ENCODE measurements around the gene EGFLAM.

DNA sequence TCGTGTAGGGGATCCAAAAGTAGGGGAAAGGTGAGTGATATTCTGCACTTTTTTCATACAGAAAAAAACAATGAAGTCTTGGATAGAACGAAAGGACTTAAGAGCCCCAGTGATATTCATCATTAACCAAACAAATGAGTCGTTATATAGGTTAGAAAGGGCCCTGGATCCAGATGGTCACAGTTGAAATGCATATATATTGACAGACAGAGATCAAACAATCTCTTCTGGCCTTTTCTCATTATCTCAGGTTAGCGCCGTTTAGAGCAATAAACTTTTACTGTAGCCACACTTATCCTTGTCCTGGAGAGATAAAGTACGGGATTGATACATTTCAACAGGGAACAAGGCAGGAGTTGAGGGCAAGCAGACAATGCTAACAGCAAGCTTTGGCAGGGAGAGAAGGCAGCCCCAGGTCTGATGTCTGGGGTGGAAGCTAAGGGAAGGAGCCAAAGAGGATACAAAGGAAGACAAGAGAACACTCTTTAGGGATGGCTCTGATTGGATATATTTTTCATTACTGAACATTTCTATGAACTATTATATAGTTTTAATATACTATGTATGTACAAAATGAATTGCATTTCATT, 221.1 kb downstream of the EGFLAM start:
- TF ChIP-seq, protein P1, sequence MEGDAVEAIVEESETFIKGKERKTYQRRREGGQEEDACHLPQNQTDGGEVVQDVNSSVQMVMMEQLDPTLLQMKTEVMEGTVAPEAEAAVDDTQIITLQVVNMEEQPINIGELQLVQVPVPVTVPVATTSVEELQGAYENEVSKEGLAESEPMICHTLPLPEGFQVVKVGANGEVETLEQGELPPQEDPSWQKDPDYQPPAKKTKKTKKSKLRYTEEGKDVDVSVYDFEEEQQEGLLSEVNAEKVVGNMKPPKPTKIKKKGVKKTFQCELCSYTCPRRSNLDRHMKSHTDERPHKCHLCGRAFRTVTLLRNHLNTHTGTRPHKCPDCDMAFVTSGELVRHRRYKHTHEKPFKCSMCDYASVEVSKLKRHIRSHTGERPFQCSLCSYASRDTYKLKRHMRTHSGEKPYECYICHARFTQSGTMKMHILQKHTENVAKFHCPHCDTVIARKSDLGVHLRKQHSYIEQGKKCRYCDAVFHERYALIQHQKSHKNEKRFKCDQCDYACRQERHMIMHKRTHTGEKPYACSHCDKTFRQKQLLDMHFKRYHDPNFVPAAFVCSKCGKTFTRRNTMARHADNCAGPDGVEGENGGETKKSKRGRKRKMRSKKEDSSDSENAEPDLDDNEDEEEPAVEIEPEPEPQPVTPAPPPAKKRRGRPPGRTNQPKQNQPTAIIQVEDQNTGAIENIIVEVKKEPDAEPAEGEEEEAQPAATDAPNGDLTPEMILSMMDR (IDR thresholded peaks at IDR 0.05): no peak
- TF ChIP-seq POLR2A (IDR thresholded peaks at IDR 0.05): no peak

Measured in heart left ventricle (tissue), 13 donors.